WTC11 (cell line): ENCODE measurements around the gene MXD3.

Experiments used
- CREB1 ChIP-seq: sonication (generic); formaldehyde crosslinking; IDR thresholded peaks from 2 replicates; pipeline ENCODE4 v1.8.0; 2023; ENCODE audit warnings: mild to moderate bottlenecking, missing genetic modification reagents
- CREM ChIP-seq: sonication (generic); formaldehyde crosslinking; IDR thresholded peaks from 2 replicates; pipeline ENCODE4 v1.8.1; 2022; ENCODE audit warnings: mild to moderate bottlenecking, missing genetic modification reagents, moderate library complexity
- CTCF ChIP-seq: fragments of 200-600 bp; IDR thresholded peaks from 2 replicates; pipeline ENCODE4 v1.8.0; 2022; ENCODE audit warnings: antibody characterized with exemption
- ESRRA ChIP-seq: sonication (generic); formaldehyde crosslinking; IDR thresholded peaks from 2 replicates; pipeline ENCODE4 v1.8.1; 2022; ENCODE audit warnings: mild to moderate bottlenecking, missing genetic modification reagents, borderline replicate concordance
- ETV6 ChIP-seq: sonication (generic); formaldehyde crosslinking; IDR thresholded peaks from 2 replicates; pipeline ENCODE4 v1.8.1; 2022; ENCODE audit warnings: mild to moderate bottlenecking, missing genetic modification reagents
- GABPB1 ChIP-seq: sonication (generic); formaldehyde crosslinking; IDR thresholded peaks from 2 replicates; pipeline ENCODE4 v1.8.1; 2023; ENCODE audit warnings: mild to moderate bottlenecking, missing genetic modification reagents
- IRF2 ChIP-seq: sonication (generic); formaldehyde crosslinking; IDR thresholded peaks from 2 replicates; pipeline ENCODE4 v1.8.0; 2022; ENCODE audit warnings: low read depth, missing genetic modification reagents, borderline replicate concordance
- JUN ChIP-seq: sonication (generic); formaldehyde crosslinking; IDR thresholded peaks from 2 replicates; pipeline ENCODE4 v1.8.0; 2023; ENCODE audit warnings: mild to moderate bottlenecking, missing genetic modification reagents
- ZNF121 ChIP-seq: sonication (generic); formaldehyde crosslinking; IDR thresholded peaks from 2 replicates; pipeline ENCODE4 v1.8.0; 2023; ENCODE audit warnings: missing genetic modification reagents
- ZNF416 ChIP-seq: fragments of 250-450 bp; sonication (Bioruptor Pico); IDR thresholded peaks from 2 replicates; pipeline ENCODE4 v1.9.0; 2021; ENCODE audit warnings: mild to moderate bottlenecking, inconsistent platforms

- TF ChIP-seq CTCF = no peak
- TF ChIP-seq ZNF121 (CRISPR knock-in tag) = no peak
- no peak for TF ChIP-seq ZNF416 (CRISPR knock-in tag)
- TF ChIP-seq ESRRA (CRISPR knock-in tag) = no peak
- TF ChIP-seq ETV6 = no peak
- no peak for TF ChIP-seq CREB1 (CRISPR knock-in tag)
- no peak for TF ChIP-seq GABPB1 (CRISPR knock-in tag)
- TF ChIP-seq IRF2 (CRISPR knock-in tag) = no peak
- TF ChIP-seq CREM (CRISPR knock-in tag) = no peak
- TF ChIP-seq JUN (CRISPR knock-in tag) = no peak
These were observed 46.7 kb upstream of the MXD3 start for GRCh38 chr5:177358370-177358819.
